HG03378 (cell line): ENCODE measurements around the gene PUM1.

Experiments
- ATAC-seq: cut with Tn5 transposase; IDR thresholded peaks from one replicate; pipeline ENCODE4 v1.9.1; 2021; ENCODE audit warnings: mild to moderate bottlenecking, moderate library complexity; ENCODE audit not compliant: unreplicated experiment

PUM1 gene

DNA sequence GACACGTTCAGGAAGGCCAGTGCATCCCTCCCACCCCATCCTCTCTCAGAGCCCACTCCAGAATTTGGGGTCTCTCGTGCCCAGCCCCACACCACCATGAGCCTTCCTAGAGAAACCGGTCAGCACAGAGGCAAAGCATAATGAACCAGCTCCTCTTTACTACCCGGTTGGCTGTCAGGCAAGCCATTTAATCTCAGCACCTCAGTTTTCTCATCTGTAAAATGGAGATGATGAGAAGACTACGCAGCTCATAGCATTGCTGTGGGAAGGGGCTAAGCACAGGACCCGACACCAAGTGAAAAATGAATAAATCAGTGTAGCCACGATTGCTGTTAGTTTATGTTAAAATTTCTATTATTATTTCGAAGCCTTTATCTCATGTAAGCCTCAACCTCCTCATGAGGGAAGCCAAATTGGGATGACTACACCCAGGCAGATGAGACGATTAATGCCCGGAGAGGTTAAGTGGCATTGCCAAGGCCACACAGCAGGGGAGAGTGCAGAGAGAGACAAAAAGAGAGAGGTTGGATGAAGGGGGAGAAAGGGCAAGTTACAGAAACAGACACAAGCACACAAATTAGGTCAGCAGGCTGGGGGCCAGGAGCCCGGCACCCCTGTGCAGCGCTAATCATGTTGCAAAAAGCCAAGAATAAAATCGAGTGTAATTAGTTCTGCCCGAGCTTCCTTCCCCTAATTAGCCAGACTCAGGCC is 182.7 kb downstream of the PUM1 start:
- ATAC-seq: no peak
